ENCODE data around the gene ZNF620.

DNA sequence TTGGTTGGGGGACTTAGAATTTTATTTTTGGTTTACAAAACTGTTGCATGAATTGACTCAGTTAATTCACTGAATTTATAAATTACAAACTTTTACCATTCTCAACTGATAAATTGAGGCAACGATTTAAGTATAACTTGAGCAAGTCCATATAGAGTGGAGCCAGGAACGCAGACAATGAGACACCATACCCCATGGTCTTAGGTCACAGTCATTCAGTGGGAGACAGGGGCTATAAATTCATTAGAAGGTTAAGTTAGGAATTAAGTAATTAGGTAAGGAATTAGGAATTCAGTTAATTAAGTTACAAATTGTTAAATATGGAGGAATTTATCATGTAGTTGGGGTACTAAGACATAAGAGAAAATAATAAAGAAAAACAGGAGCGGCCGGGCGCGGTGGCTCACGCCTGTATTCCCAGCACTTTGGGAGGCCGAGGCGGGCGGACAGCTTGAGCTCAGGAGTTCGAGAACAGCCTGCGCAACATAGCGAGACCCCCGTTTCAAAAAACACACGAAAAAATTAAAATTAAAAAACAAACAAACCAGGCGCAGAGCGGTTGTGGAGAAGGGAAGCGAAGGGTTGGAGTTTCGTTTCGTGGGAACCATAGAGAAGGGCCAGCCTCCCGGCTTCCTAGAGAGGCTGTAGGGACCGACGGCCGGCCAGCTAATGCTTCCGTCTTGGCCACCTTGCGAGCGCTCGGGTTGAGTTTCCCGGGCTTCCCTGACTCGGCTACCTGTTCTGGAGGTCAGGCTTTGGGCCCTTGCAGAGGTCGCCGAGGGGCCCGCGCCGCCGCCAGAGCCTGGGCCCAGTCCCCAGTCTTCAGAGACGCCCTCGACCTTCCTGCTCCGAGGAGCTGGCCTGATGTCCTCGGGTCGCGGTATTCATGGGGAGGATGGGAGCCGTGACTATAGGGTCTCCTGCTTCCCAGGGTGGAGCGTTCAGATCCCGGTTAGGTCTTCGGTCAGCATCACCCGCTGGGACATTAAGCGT lies 29.1 kb upstream of the ZNF620 start, which contains the start of gene ZNF619:
- TF ChIP-seq, protein P1, sequence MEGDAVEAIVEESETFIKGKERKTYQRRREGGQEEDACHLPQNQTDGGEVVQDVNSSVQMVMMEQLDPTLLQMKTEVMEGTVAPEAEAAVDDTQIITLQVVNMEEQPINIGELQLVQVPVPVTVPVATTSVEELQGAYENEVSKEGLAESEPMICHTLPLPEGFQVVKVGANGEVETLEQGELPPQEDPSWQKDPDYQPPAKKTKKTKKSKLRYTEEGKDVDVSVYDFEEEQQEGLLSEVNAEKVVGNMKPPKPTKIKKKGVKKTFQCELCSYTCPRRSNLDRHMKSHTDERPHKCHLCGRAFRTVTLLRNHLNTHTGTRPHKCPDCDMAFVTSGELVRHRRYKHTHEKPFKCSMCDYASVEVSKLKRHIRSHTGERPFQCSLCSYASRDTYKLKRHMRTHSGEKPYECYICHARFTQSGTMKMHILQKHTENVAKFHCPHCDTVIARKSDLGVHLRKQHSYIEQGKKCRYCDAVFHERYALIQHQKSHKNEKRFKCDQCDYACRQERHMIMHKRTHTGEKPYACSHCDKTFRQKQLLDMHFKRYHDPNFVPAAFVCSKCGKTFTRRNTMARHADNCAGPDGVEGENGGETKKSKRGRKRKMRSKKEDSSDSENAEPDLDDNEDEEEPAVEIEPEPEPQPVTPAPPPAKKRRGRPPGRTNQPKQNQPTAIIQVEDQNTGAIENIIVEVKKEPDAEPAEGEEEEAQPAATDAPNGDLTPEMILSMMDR (IDR thresholded peaks at IDR 0.05; ENCODE audit: low read length): no peak
- TF ChIP-seq EZH2 (optimal IDR thresholded peaks at IDR 0.05; ENCODE audit: low read depth, low read length): no peak
